Hindlimb muscle (tissue), 1 donor: ENCODE results near the gene RND2. TPM values are rescaled to one million over a fixed set of nuclear protein-coding genes. Genes with fewer than 3 reads are reported as not detected.

Experiments
- DNase-seq: peaks from one replicate; pipeline ENCODE4 v3.0.0-alpha.2; 2013
- polyA plus RNA-seq: library from polyadenylated mRNA; unstranded; fragments of 120-200 nt; gene quantifications from one replicate; pipeline ENCODE4 v1.2.1, GENCODE V29; 2013; ENCODE audit not compliant: insufficient read length

Gene RND2
- polyA plus RNA-seq, 1 donor: 0.45 TPM

GRCh38 chr17:43006639-43007551 is 18.1 kb upstream of the RND2 start, which contains the start of gene IFI35:
Gene IFI35 (plus strand): TSS chr17:43006784. CDS start chr17:43006948, 164 bp downstream.
- DNase-seq: peak; percentile 84

DNA sequence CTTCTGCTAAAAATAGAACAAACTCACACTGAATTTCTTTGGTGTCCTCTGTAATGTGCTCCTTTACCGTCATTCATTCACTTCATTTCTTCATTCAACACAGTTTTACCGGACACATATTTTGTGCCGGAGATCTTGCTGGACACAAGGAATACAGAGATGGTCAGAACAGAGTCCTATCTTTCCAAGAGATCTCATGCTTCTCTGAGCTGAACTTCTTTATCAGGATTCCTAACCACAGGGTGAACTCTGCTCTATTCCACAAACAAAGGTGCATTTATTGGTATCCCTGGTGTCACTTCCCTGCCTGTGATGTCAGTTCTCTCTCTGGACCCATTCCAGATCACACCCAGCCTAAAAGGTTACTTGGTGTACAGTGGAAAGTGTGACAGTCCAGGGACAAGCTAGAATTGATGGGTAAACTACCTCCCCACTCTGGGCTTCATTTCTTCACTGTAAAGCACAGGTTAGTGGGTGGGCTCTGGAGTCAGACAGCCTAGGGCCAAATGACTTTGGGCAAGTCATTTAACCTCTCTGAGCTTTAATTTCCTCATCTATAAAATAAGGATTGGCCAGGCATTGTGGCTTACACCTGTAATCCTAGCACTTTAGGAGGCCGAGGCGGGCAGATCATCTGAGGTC is 14.2 kb upstream of the RND2 start:
- DNase-seq: no peak

- DNase-seq: no peak
Measured at GRCh38 chr17:43011728-43012472, 13.1 kb upstream of the RND2 start.

- DNase-seq: no peak
Measured at GRCh38 chr17:43013296-43013695, 11.7 kb upstream of the RND2 start.

- DNase-seq: no peak
Measured at GRCh38 chr17:43014020-43014648, 10.9 kb upstream of the RND2 start.

GRCh38 chr17:43014649-43015542 is 10.1 kb upstream of the RND2 start:
- no peak for DNase-seq

DNA sequence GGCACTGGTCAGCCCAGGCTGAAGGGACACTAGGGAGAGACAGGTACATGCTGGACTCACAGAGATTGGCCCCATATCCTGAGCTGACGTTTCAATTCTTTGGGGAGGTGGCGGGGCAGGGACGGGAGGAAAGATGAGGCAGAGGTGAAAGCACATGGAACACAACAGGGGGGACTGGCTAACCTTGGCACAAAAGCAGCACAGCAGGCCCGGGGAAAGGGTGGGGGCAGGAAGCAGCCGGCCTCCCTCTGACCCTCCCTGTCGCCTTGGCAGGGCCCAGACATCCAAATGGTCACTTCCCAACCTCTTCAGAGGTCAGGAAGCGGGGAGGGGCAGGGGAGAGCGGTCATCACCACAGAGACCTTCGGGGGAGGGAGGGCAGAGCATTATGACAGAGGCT is 9.5 kb upstream of the RND2 start:
- no peak for DNase-seq

- DNase-seq: no peak
Measured at GRCh38 chr17:43016216-43016615, 8.8 kb upstream of the RND2 start.

DNA sequence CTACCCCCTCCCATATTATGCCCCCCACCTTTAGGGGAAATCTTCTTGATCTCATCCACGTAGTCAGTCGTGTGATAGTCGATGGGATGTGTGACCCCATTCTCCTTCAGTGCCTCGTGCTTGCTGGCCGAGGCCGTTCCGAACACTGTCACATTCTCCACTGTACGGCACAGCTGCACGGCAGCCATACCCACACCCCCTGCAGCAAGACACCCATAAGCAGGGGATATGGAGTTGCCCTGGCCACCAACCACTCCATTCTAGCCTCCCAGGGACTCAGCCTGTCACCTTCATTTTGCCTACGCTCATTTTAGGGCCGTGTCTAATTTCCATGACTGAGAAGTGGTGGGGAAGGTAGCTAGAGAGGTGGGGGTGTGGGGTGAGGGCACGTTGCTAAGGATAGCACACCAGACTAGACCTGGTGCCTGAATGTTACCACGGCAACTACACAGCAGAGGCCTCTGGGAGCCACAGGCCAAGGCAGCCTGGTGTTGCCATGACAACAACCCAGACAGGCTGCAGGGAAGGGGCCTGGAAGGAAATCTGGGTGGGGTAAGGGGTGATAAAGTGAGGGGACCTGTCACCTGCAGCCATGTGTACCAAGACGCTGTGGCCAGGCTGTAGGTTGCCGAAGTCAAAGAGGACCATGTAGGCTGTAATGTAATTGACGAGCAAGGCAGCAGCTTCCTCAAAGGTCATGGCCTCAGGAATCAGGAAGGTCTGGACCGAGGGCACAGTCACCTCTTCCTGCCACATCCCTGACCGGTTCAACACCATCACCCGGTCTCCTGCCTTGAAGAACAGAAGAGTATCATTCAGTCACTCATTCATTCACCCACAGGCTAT is 6.8 kb upstream of the RND2 start:
- DNase-seq: no peak

GRCh38 chr17:43018932-43019331 is 6.1 kb upstream of the RND2 start:
- no peak for DNase-seq

- no peak for DNase-seq
Measured at GRCh38 chr17:43019418-43019817, 5.6 kb upstream of the RND2 start.

DNA sequence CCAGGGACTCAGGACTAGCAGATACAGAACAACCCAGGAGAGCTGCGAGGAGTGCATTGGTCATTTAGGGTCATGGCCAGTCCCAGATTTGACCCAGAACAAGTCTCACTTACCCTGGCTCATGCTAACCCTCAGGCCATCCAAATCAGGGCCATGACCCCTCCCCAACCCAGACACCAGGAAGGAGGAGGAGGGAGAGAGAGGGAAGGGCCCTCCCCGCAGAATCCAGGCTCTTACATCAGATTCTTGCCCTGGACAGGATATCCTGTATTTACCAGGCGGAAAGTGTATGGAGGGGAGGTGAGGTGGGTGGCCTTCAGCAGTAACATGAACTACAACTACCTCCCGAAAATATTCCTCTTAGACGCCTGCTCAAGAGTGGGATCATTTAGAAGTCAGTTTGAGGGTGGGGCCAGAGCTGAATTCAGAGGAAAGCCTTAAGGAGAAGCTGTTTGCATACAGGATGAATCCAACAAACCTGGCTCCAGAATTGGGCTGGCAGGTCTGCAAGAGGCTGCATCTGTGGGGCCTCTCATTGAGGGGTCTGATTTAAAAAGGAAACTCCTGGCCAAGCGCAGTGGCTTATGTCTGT is 4.9 kb upstream of the RND2 start:
- DNase-seq: peak; percentile 45

DNA sequence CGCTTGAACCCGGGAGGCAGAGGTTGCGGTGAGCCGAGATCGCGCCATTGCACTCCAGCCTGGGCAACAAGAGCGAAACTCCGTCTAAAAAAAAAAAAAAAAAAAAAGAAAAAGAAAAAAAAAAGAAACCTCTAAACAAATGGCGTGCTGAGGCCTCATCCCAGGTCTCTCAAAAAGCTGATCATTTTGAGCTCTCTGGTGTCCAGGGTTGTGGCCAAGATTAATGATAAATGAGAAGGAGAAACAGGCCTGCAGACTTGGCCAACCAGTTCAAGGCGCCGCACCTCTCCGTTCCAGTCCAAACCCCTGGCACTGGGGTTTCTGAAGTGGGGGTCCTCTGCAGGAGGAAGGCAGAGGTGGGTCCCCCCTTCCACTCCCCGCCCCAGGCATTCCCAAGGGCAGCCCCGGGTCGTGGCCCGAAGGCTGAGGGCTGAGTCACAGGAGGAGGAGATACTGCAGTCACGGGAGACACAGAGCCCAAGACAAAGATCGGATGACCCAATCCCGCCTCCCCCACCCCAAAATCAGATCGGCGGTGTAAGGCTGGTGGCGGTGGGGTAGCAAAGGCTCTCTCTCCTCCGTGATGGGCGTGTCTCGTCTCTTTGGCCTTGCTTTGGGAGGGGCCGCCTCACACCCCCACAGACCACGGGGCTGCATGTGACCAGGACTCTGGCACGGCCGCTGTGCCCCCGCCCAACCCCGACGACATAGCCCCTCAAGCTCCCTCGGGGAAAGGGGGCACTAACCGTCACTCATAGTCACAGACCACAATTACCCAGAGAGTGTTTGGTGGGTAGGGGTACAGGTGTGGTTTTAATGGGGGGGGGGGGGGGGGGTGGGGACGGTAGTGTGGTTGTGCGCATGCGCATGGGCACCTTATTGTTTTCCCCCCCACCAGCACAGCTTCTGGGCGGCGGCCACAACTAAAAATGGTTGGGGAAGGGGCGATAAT is 4.0 kb upstream of the RND2 start:
- peak; percentile 70 for DNase-seq

DNA sequence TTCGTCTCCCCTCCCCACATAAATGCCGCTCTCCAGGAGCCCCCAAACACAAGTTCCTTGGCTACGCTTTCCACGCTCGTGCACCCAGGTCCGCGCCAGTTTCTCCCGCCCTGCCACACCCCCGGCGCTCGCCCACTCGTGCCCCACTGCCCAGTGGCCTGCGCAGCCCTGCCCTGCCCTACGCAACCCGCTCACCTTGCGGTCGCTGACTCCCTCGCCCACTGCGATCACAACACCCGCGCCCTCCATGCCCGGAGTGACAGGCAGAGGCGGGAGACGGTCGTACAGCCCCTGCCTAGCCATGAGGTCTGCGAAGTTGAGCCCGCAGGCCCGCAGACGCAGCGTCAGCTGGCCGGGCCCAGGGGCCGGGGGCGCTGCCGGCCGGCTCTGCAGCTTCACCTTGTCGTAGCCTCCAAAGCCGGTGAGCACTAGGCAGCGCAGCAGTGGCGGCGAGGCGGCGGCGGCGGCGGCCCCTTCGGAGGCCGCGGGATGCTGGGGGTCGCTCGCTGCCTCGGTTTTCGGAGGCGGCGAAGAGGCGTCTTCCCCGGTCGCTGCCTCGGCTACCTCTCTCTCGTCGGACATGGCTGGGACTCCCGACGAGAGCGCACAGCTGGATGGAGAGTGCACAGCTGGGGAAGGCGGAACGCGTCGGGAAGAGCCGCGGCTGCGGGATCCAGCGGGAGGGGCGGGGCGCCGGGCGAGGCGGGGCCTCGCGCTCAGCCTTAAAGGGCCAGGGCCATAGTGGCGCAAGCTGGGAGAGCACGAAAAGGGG is 3.1 kb upstream of the RND2 start, which contains the start of gene VAT1:
VAT1 (minus strand) TSS at position 645 of the 772 bp plus-strand sequence; CDS start at position 582, 63 bp downstream.
- peak; percentile 91 for DNase-seq

DNA sequence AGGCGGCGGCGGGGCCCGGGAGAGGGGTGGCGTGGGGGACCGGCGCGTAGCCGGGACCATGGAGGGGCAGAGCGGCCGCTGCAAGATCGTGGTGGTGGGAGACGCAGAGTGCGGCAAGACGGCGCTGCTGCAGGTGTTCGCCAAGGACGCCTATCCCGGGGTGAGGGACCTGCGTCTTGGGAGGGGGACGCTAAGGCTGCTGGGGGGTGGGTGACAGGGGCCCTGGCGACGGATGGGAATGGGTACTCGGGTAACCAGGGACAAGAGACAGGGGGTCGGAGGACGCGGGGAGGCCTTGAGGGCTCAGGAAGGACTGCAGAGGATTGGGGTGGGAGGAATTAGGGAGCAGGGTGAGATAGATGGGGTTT is 243 bp downstream of the RND2 start:
- DNase-seq: no peak

GRCh38 chr17:43025766-43026537 is 921 bp downstream of the RND2 start:
- no peak for DNase-seq

GRCh38 chr17:43026595-43026994 is 1.6 kb downstream of the RND2 start:
- DNase-seq: no peak
